Neural progenitor cell (in vitro differentiated cells): Measurements from ENCODE around the gene A2M. TPM values are rescaled to one million over a fixed set of nuclear protein-coding genes. Genes with fewer than 3 reads are reported as not detected.

Source experiments
- DNase-seq: peaks from one replicate; pipeline ENCODE4 v3.0.0-alpha.2; 2016; ENCODE audit warnings: low spot score
- H2AFZ ChIP-seq: fragments of 200-600 bp; sonication (generic); replicated peaks from 2 replicates; pipeline ENCODE4 v1.6.1; 2016; ENCODE audit warnings: antibody characterized with exemption
- H3F3A ChIP-seq: fragments of 200-600 bp; sonication (generic); 2 replicates; pipeline ENCODE4 v1.6.1; 2016; ENCODE audit warnings: antibody characterized with exemption, low read depth
- H3K27ac ChIP-seq: fragments of 200-600 bp; sonication (generic); 2 replicates; pipeline ENCODE4 v1.5.1; 2016; ENCODE audit warnings: mild to moderate bottlenecking
- H3K27me3 ChIP-seq: fragments of 200-600 bp; sonication (generic); 2 replicates; pipeline ENCODE4 v1.6.1; 2016; ENCODE audit warnings: mild to moderate bottlenecking, moderate library complexity
- H3K36me3 ChIP-seq: fragments of 200-600 bp; sonication (generic); 2 replicates; pipeline ENCODE4 v1.5.1; 2016
- H3K4me1 ChIP-seq: fragments of 200-600 bp; sonication (generic); 2 replicates; pipeline ENCODE4 v1.6.1; 2016; ENCODE audit warnings: mixed run types
- H3K4me2 ChIP-seq: fragments of 200-600 bp; sonication (generic); 2 replicates; pipeline ENCODE4 v1.6.1; 2016
- H3K4me3 ChIP-seq: fragments of 200-600 bp; sonication (generic); 2 replicates; pipeline ENCODE4 v1.5.1; 2016
- H3K79me2 ChIP-seq: fragments of 200-600 bp; sonication (generic); 2 replicates; pipeline ENCODE4 v1.6.1; 2016; ENCODE audit warnings: low read depth
- H3K9ac ChIP-seq: fragments of 200-600 bp; sonication (generic); 2 replicates; pipeline ENCODE4 v1.6.1; 2016
- H3K9me3 ChIP-seq: fragments of 200-600 bp; sonication (generic); 2 replicates; pipeline ENCODE4 v1.5.1; 2016; ENCODE audit warnings: low read depth
- H4K20me1 ChIP-seq: fragments of 200-600 bp; sonication (generic); 2 replicates; pipeline ENCODE4 v1.6.1; 2016; ENCODE audit warnings: low read depth
- H3K27ac Mint-ChIP-seq: 3 replicates; pipeline ENCODE4 v1.8.0; 2021; ENCODE audit warnings: mixed read lengths
- H3K27me3 Mint-ChIP-seq: 2 replicates; pipeline ENCODE4 v1.8.0; 2022; ENCODE audit warnings: low read depth, mild to moderate bottlenecking, inconsistent platforms, moderate library complexity, mixed read lengths; ENCODE audit not compliant: insufficient read depth
- H3K36me3 Mint-ChIP-seq: 3 replicates; pipeline ENCODE4 v1.8.0; 2021; ENCODE audit warnings: mixed read lengths
- H3K4me1 Mint-ChIP-seq: 3 replicates; pipeline ENCODE4 v1.8.0; 2021; ENCODE audit warnings: mixed read lengths
- H3K4me3 Mint-ChIP-seq: 3 replicates; pipeline ENCODE4 v1.8.0; 2021; ENCODE audit warnings: mild to moderate bottlenecking, moderate library complexity, mixed read lengths
- H3K9me3 Mint-ChIP-seq: 3 replicates; pipeline ENCODE4 v1.8.0; 2020; ENCODE audit warnings: mixed read lengths
- CTCF ChIP-seq: fragments of 200-600 bp; sonication (generic); IDR thresholded peaks from 2 replicates; pipeline ENCODE4 v1.5.1; 2017; ENCODE audit warnings: antibody characterized with exemption, mild to moderate bottlenecking
- EZH2 ChIP-seq: fragments of 200-600 bp; sonication (generic); IDR thresholded peaks from 2 replicates; pipeline ENCODE4 v1.6.1; 2017; ENCODE audit warnings: antibody characterized with exemption, mild to moderate bottlenecking, moderate library complexity
- EZH2phosphoT487 ChIP-seq: fragments of 200-600 bp; sonication (generic); IDR thresholded peaks from 2 replicates; pipeline ENCODE4 v1.6.1; 2017; ENCODE audit warnings: antibody characterized with exemption
- total RNA-seq: library from RNA; depleted of rRNA; stranded (reverse); fragments of >200 nt; gene quantifications from 2 replicates; pipeline ENCODE4 v1.2.3, GENCODE V29; 2015; ENCODE audit warnings: low replicate concordance

Gene A2M
- total RNA-seq, 1 donor from 2014 or later, result not detected

DNA sequence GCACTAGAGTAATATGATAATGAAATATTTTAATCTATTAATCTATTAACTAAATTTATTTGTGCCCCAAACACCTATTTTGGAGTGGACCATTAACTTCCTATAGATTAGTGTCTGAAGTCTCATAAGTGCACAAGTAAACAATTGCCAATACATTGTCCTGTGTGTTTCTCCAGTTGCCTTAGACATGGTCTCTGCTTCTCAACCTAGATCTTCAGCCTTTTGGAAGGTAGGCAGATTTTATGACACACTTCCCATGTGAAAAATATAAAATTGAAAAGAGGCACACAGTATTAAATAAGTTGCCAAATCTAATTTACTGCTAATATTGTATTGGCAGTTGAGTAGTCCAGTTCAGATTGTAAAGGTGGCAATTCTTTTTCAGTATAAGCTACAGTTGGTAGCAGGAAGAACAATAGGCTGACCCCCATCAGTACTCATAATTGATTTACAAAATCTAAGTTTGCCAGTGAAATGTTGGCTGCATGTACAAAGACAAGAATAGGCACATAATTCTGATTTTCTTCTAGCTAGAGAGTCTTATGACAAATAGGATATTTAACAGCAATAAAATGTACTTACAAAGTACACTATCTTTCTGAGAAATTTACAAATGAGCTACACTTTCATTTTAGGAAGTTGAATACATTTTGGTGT, 10.8 kb downstream of the A2M start:
- Mint-ChIP-seq H3K27me3 (no peaks in the 10 kb centered on the region), H3K4me1 (no peaks in the 10 kb centered on the region), H3K27ac (no peak overlapping the region), H3K36me3 (peaks cover 2% of the 10 kb centered on the region), H3K9me3 (no peaks in the 10 kb centered on the region), H3K4me3 (no peak overlapping the region)
- H3K27ac ChIP-seq, result no peak overlapping the region
- no peaks in the 10 kb centered on the region for H3K79me2 ChIP-seq
- no peaks in the 10 kb centered on the region for H4K20me1 ChIP-seq
- no peaks in the 10 kb centered on the region for H3K36me3 ChIP-seq
- no peak for DNase-seq
- peaks cover 3% of the 10 kb centered on the region for H3K4me1 ChIP-seq
- H3K9me3 ChIP-seq, result no peaks in the 10 kb centered on the region
- H3K4me3 ChIP-seq, result no peak overlapping the region
- no peak overlapping the region for H3K9ac ChIP-seq
- no peaks in the 10 kb centered on the region for H3F3A ChIP-seq
- no peaks in the 10 kb centered on the region for H3K27me3 ChIP-seq
- TF ChIP-seq EZH2 (no peak), EZH2phosphoT487 (no peak), CTCF (no peak)
- no peak overlapping the region for H2AFZ ChIP-seq
- no peak overlapping the region for H3K4me2 ChIP-seq

DNA sequence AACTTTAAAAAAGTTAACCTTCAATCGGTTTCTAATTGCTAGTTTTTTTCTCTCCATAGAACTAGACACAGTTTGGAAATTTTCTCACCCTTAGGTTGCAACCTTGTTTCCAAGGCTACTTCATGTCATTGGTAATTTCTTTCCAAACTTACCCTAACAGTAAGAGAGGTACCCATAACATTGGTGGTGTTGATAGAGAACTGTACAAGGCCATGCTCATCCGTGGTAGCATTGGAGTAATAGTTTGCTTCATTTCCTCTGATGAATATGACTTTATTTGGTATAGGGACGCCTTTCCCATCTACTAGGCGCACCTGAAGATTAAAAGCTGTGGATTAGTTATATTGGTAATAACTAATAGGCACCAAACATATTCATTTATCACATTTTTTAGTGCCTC, 11.6 kb downstream of the A2M start:
- H3K4me1 Mint-ChIP-seq, result no peaks in the 10 kb centered on the region
- H3K9me3 ChIP-seq, result no peaks in the 10 kb centered on the region
- H3K27ac ChIP-seq, result no peak overlapping the region
- H3K9me3 Mint-ChIP-seq, result no peaks in the 10 kb centered on the region
- no peak overlapping the region for H3K4me3 Mint-ChIP-seq
- no peaks in the 10 kb centered on the region for H4K20me1 ChIP-seq
- H3K36me3 Mint-ChIP-seq, result peaks cover 2% of the 10 kb centered on the region
- H3K4me1 ChIP-seq, result peaks cover 3% of the 10 kb centered on the region
- no peaks in the 10 kb centered on the region for H3K79me2 ChIP-seq
- H3K36me3 ChIP-seq, result no peaks in the 10 kb centered on the region
- DNase-seq, result no peak
- no peak overlapping the region for H3K4me2 ChIP-seq
- no peaks in the 10 kb centered on the region for H3K27me3 ChIP-seq
- no peak overlapping the region for H3K27ac Mint-ChIP-seq
- H2AFZ ChIP-seq, result no peak overlapping the region
- no peaks in the 10 kb centered on the region for H3F3A ChIP-seq
- H3K9ac ChIP-seq, result no peak overlapping the region
- TF ChIP-seq EZH2 (no peak), CTCF (no peak), EZH2phosphoT487 (no peak)
- H3K4me3 ChIP-seq, result no peak overlapping the region
- no peaks in the 10 kb centered on the region for H3K27me3 Mint-ChIP-seq

- Mint-ChIP-seq H3K36me3 (peaks cover 2% of the 10 kb centered on the region), H3K9me3 (no peaks in the 10 kb centered on the region), H3K27me3 (no peaks in the 10 kb centered on the region), H3K27ac (no peak overlapping the region), H3K4me3 (no peak overlapping the region), H3K4me1 (no peaks in the 10 kb centered on the region)
- Histone ChIP-seq H3K36me3 (no peaks in the 10 kb centered on the region), H3K79me2 (no peaks in the 10 kb centered on the region), H3K4me1 (peaks cover 3% of the 10 kb centered on the region), H2AFZ (no peak overlapping the region), H3K4me2 (no peak overlapping the region), H3K27ac (no peak overlapping the region), H3K27me3 (no peaks in the 10 kb centered on the region), H4K20me1 (no peaks in the 10 kb centered on the region), H3F3A (no peaks in the 10 kb centered on the region), H3K4me3 (no peak overlapping the region), H3K9ac (no peak overlapping the region), H3K9me3 (no peaks in the 10 kb centered on the region)
- no peak for DNase-seq
- TF ChIP-seq EZH2phosphoT487 (no peak), CTCF (peak; percentile 5)
Observed at GRCh38 chr12:9103050-9103849, 12.5 kb downstream of the A2M start.
